Amniotic epithelial cell (primary cell): Measurements from ENCODE around the gene ABI3.
A peak's percentile ranks its signal among the peaks of the same experiment; 100 is the strongest.

Experiments used
- DNase-seq: peaks from one replicate; pipeline ENCODE4 v3.0.0-alpha.2; 2010; ENCODE audit warnings: low read depth

Gene ABI3

GRCh38 chr17:49225554-49226236, 15.2 kb downstream of the ABI3 start:
- no peak for DNase-seq

- DNase-seq: no peak
Observed at GRCh38 chr17:49226771-49227435, 16.4 kb downstream of the ABI3 start.

GRCh38 chr17:49227436-49228261, 17.1 kb downstream of the ABI3 start:
- DNase-seq: peak; percentile 45

GRCh38 chr17:49229076-49229804, 18.7 kb downstream of the ABI3 start:
- DNase-seq: no peak

- DNase-seq: no peak
Observed at GRCh38 chr17:49229805-49230600, 19.5 kb downstream of the ABI3 start.

GRCh38 chr17:49230636-49231562, 20.4 kb downstream of the ABI3 start, which contains the start of gene PHOSPHO1:
Gene PHOSPHO1 (minus strand): TSS chr17:49230787. CDS start chr17:49226691, 4,096 bp downstream.
- DNase-seq: peak; percentile 70

- DNase-seq: no peak
Observed at GRCh38 chr17:49231563-49231894, 21.0 kb downstream of the ABI3 start.

GRCh38 chr17:49234509-49235080, 24.1 kb downstream of the ABI3 start:
- DNase-seq: no peak

GRCh38 chr17:49235896-49236295, 25.4 kb downstream of the ABI3 start:
- DNase-seq: no peak

- no peak for DNase-seq
Observed at GRCh38 chr17:49239963-49240362, 29.5 kb downstream of the ABI3 start.

- DNase-seq: no peak
Observed at GRCh38 chr17:49240619-49241018, 30.1 kb downstream of the ABI3 start.

- DNase-seq: no peak
Observed at GRCh38 chr17:49241040-49241439, 30.5 kb downstream of the ABI3 start.

- no peak for DNase-seq
Observed at GRCh38 chr17:49241692-49242397, 31.3 kb downstream of the ABI3 start.

GRCh38 chr17:49242813-49243212, 32.3 kb downstream of the ABI3 start:
- no peak for DNase-seq

GRCh38 chr17:49244839-49245238, 34.3 kb downstream of the ABI3 start:
- DNase-seq: no peak

GRCh38 chr17:49247944-49248343, 37.4 kb downstream of the ABI3 start:
- DNase-seq: no peak

GRCh38 chr17:49249292-49249794, 38.8 kb downstream of the ABI3 start:
- peak; percentile 24 for DNase-seq

GRCh38 chr17:49249890-49250522, 39.5 kb downstream of the ABI3 start:
- DNase-seq: no peak
